Gastrocnemius medialis (tissue), 4 donors: ENCODE results near the gene LGALS7B. TPM values are rescaled to one million over a fixed set of nuclear protein-coding genes. Genes with fewer than 3 reads are reported as not detected.

Experiments
- ATAC-seq, 2 donors: fragments of 150-250 bp; one replicate each; pipeline ENCODE4 v1.9.1; 2016
- DNase-seq, 2 donors: peaks; one replicate each; pipeline ENCODE4 v3.0.0-alpha.2; 2019
- H3K27ac ChIP-seq, 4 donors: fragments of 200-600 bp; sonication (generic); 1 replicate in 1 of 4; 2 replicates in 3 of 4; pipeline ENCODE4 v1.5.1; 2016 to 2018; ENCODE audit warnings: mild to moderate bottlenecking in 2 of 4, moderate library complexity in 1 of 4
- H3K27me3 ChIP-seq, 3 donors: fragments of 200-600 bp; sonication (generic) in 2 of 3; 1 replicate in 1 of 3; 2 replicates in 2 of 3; pipeline versions ENCODE4 v1.5.1 to v1.6.0; 2016 to 2019; ENCODE audit warnings: mild to moderate bottlenecking in 1 of 3, moderate library complexity in 1 of 3
- H3K36me3 ChIP-seq, 2 donors: fragments of 200-600 bp; sonication (generic) in 1 of 2; one replicate each; pipeline ENCODE4 v1.5.1; 2017 to 2018
- H3K4me1 ChIP-seq, 2 donors: fragments of 200-600 bp; sonication (generic) in 1 of 2; one replicate each; pipeline ENCODE4 v1.5.1; 2016 to 2017; ENCODE audit warnings: mild to moderate bottlenecking in 2 of 2
- H3K4me3 ChIP-seq, 4 donors: fragments of 200-600 bp; sonication (generic) in 3 of 4; 1 replicate in 1 of 4; 2 replicates in 3 of 4; pipeline ENCODE4 v1.5.1; 2016 to 2019; ENCODE audit warnings: mild to moderate bottlenecking in 2 of 4
- H3K9me3 ChIP-seq, 3 donors: fragments of 200-600 bp; sonication (generic) in 2 of 3; 1 replicate in 1 of 3; 2 replicates in 2 of 3; pipeline ENCODE4 v1.5.1; 2016 to 2019
- POLR2A ChIP-seq, 2 donors: fragments of 450-650 bp; IDR thresholded peaks; one replicate each; pipeline ENCODE4 v1.6.1; 2017; ENCODE audit warnings: antibody characterized with exemption in 2 of 2, mild to moderate bottlenecking in 2 of 2, moderate library complexity in 2 of 2
- in situ Hi-C, 4 donors: fragments of 200-750 bp; cut with MboI; loops; one replicate each; pipeline versions ENCODE4 v1.15.0 to v1.8.0; 2017; ENCODE audit warnings: low sequenced_read_pairs in 4 of 4
- intact Hi-C: fragments of 100-400 bp; cut with DNase I; formaldehyde crosslinking; loops from one replicate; pipeline ENCODE4 v1.15.1; 2023; ENCODE audit warnings: low total_unique reads
- total RNA-seq, 4 donors: library from RNA; depleted of rRNA; stranded (reverse); fragments of >200 nt; gene quantifications; one replicate each; pipeline versions ENCODE4 v1.1.0 to v1.2.3, GENCODE V29; 2016
- TF ChIP-seq, protein P1 (sequence below), 5 experiments: fragments of 450-650 bp in 3 of 5; fragments of 200-600 bp in 2 of 5; sonication (generic) in 2 of 5; IDR thresholded peaks in 4 of 5; conservative IDR thresholded peaks in 1 of 5; 1 replicate in 4 of 5; 2 replicates in 1 of 5; pipeline ENCODE4 v1.5.1; 2016 to 2019; ENCODE audit warnings: antibody characterized with exemption in 5 of 5, mild to moderate bottlenecking in 3 of 5, moderate library complexity in 3 of 5

Gene LGALS7B
- total RNA-seq, 4 donors from 2014 or later = not detected

DNA sequence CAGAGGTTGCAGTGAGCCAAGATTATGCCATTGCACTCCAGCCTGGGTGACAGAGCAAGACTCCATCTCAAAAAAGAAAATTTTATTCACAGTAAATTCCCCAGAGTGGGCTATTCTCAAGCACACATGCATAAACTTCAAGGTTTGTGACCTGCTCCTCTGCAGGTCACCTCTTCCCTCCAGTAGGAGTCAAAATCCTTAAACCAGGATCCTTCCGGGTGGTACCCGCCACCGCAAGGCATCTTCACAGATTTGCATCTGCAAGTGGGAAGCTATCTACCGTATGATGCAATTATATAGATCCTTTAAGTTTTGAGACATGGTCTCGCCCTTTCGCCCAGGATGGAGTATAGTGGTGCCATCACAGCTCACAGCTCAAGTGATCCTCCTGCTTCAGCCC, 45.6 kb downstream of the LGALS7B start:
- peaks cover 6 to 49% of the 10 kb centered on the region in 2 donors for H3K36me3 ChIP-seq
- no peak overlapping the region for H3K4me3 ChIP-seq
- no peak for ATAC-seq
- H3K9me3 ChIP-seq = no peaks in the 10 kb centered on the region
- H3K27ac ChIP-seq = peak overlapping the region; percentile 91 to 100 (median 98)
- intact Hi-C loops (loop anchor here (5.0 to 10.0 kb wide), 4 partner anchors 98 to 570 kb away; partner anchors contain the start of genes MRPS12, RYR1, SARS2 and ZFP36), in situ Hi-C loops (loop anchor here in 2 of 4 donors (10.0 to 25.0 kb wide), 3 partner anchors 70 to 447 kb away; partner anchors contain the start of genes ACTN4 (in 1 of the 2), GGN (in 1 of the 2) and SPRED3 (in 1 of the 2))
- no peaks in the 10 kb centered on the region for H3K27me3 ChIP-seq
- TF ChIP-seq, protein P1, sequence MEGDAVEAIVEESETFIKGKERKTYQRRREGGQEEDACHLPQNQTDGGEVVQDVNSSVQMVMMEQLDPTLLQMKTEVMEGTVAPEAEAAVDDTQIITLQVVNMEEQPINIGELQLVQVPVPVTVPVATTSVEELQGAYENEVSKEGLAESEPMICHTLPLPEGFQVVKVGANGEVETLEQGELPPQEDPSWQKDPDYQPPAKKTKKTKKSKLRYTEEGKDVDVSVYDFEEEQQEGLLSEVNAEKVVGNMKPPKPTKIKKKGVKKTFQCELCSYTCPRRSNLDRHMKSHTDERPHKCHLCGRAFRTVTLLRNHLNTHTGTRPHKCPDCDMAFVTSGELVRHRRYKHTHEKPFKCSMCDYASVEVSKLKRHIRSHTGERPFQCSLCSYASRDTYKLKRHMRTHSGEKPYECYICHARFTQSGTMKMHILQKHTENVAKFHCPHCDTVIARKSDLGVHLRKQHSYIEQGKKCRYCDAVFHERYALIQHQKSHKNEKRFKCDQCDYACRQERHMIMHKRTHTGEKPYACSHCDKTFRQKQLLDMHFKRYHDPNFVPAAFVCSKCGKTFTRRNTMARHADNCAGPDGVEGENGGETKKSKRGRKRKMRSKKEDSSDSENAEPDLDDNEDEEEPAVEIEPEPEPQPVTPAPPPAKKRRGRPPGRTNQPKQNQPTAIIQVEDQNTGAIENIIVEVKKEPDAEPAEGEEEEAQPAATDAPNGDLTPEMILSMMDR (IDR thresholded peaks at IDR 0.05 in 4 of 5, conservative IDR thresholded peaks at IDR 0.05 in 1 of 5) = no peak
- no peak for TF ChIP-seq POLR2A (IDR thresholded peaks at IDR 0.05)
- DNase-seq = no peak
- peaks cover 64 to 66% of the 10 kb centered on the region in 2 donors for H3K4me1 ChIP-seq

DNA sequence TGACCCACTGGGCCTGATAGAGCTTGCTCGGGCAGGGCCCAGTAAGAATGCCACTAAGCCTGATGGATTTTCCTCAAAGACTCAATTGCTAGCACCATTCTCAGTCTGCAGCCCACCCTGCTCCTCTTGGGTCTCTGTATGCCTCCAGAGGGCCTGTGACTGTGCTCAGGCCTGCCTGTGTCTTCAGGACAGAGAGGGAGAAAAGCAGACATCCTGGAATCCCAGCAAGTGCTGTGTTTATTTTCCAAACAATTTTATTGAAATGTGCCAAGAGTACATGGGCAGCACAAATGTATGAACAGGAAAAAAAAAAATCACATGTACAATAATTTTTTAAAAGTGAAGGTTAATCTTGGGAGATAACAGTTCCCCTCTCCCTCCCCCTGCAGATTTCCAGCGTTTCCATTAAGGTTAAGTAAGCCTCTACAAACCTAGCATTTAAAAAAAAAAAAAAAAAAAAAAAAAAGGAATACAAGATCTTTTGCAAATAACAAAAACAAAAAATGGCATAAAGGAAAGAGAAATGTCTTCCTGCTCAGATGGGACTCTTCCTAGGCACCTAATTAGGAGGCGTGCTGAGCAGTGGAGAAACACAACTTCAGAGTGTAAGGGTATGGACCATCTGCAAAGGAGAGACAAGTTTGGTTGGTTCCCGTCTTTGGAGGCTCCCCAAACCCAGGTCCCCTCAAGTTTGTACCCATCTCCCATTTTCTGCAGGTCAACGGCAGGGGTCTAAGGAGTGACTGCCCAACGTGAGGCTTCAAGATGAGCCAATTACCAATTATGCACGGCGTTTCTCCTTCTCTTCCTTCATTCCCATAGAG, 47.4 kb downstream of the LGALS7B start:
- Histone ChIP-seq H3K27ac (peak overlapping the region; percentile 91 to 100 (median 98)), H3K36me3 (peaks cover 6 to 57% of the 10 kb centered on the region in 2 donors)

DNA sequence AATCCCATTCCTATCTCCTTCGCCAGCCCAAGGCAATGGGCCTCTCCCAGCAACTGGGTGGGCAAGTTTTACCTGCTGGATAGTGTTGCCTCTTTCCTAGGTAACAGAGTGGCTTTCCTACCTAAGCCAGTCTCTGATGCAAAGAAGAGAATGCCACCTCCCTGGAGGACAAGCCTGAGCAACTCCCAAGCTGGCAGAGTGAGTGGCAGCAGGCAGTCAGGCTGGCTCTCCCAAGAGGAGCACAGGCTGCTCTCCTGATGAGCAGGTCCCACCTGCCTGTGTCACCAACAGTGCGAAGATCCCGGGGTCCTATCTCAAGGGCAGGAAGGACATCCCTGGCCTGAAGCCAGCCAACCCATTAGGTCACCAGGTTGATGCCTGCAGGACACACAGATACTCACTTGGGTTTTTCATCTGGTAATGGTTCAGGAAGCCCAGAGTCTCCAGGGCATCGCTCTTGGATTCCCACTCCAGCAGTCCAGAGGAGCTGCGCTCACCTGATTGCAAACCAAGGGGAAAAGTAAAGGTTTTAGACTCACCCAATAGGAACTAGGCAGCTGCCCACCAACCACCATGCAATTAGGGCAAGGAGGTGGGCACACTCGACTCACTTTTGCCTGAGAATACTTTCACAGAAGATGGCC, 48.1 kb downstream of the LGALS7B start:
- H3K9me3 ChIP-seq = no peaks in the 10 kb centered on the region
- ATAC-seq (no peak), DNase-seq (peak in 1 of 2 donors; percentile 45)
- H3K36me3 ChIP-seq = peaks cover 9 to 64% of the 10 kb centered on the region in 2 donors
- in situ Hi-C loops = loop anchor here in 2 of 4 donors (10.0 to 25.0 kb wide), 3 partner anchors 68 to 450 kb away; partner anchors contain the start of genes ACTN4 (in 1 of the 2), GGN (in 1 of the 2) and SPRED3 (in 1 of the 2)
- H3K27me3 ChIP-seq = no peaks in the 10 kb centered on the region
- peak overlapping the region; percentile 91 to 100 (median 98) for H3K27ac ChIP-seq
- H3K4me3 ChIP-seq = no peak overlapping the region
- TF ChIP-seq, protein P1 (IDR thresholded peaks at IDR 0.05 in 4 of 5, conservative IDR thresholded peaks at IDR 0.05 in 1 of 5) = no peak
- no peak for TF ChIP-seq POLR2A (IDR thresholded peaks at IDR 0.05)
- intact Hi-C loops = loop anchor here (10.0 kb wide), 2 partner anchors 402 to 568 kb away; partner anchors contain the start of genes RYR1 and ZFP36
- H3K4me1 ChIP-seq = peaks cover 69 to 77% of the 10 kb centered on the region in 2 donors

More for the DNA sequence above, 47.4 kb downstream of the LGALS7B start:
- in situ Hi-C loops (loop anchor here in 2 of 4 donors (10.0 to 25.0 kb wide), 3 partner anchors 68 to 449 kb away; partner anchors contain the start of genes ACTN4 (in 1 of the 2), GGN (in 1 of the 2) and SPRED3 (in 1 of the 2)), intact Hi-C loops (loop anchor here (10.0 kb wide), 2 partner anchors 402 to 568 kb away; partner anchors contain the start of genes RYR1 and ZFP36)
- ATAC-seq = no peak
- TF ChIP-seq POLR2A (IDR thresholded peaks at IDR 0.05) = no peak
- TF ChIP-seq, protein P1 (IDR thresholded peaks at IDR 0.05 in 4 of 5, conservative IDR thresholded peaks at IDR 0.05 in 1 of 5) = no peak
- H3K27me3 ChIP-seq = no peaks in the 10 kb centered on the region
- no peaks in the 10 kb centered on the region for H3K9me3 ChIP-seq
- H3K4me1 ChIP-seq = peaks cover 62 to 71% of the 10 kb centered on the region in 2 donors
- no peak for DNase-seq
- no peak overlapping the region for H3K4me3 ChIP-seq

DNA sequence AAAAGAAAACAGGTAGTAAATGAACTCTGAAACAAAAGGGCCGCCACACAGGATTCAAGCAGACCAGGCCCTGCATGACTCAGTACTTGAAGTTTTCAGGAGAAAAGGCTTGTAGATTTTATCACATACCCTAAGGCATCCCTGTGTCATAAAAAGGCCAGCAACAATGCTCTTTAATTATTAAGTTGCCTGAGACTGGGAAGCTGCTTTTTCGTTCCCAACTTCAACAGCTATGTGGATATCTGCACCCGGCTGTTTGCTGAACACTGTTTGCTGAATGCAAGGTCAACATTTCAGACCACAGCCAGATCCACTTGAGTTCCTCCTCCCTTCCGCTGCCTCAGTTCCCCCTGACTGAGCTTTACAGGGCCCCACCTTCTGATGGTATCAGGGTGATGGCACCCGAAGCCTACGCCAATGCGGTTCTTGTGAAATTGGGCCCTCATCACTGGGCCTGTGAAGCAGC, 48.7 kb downstream of the LGALS7B start:
- Histone ChIP-seq H3K36me3 (peaks cover 12 to 70% of the 10 kb centered on the region in 2 donors), H3K4me1 (peaks cover 69 to 76% of the 10 kb centered on the region in 2 donors), H3K27ac (peak overlapping the region; percentile 91 to 100 (median 98)), H3K9me3 (no peaks in the 10 kb centered on the region), H3K27me3 (no peaks in the 10 kb centered on the region), H3K4me3 (no peak overlapping the region)
- DNase-seq (no peak), ATAC-seq (no peak)
- TF ChIP-seq POLR2A (IDR thresholded peaks at IDR 0.05) = no peak
- TF ChIP-seq, protein P1 (IDR thresholded peaks at IDR 0.05 in 4 of 5, conservative IDR thresholded peaks at IDR 0.05 in 1 of 5) = no peak
- in situ Hi-C loops = loop anchor here in 2 of 4 donors (10.0 to 25.0 kb wide), 3 partner anchors 67 to 450 kb away; partner anchors contain the start of genes ACTN4 (in 1 of the 2), GGN (in 1 of the 2) and SPRED3 (in 1 of the 2)
- intact Hi-C loops = loop anchor here (10.0 kb wide), 2 partner anchors 403 to 567 kb away; partner anchors contain the start of genes RYR1 and ZFP36
